Measurements from ENCODE around the gene KLK11. TPM values are rescaled to one million over a fixed set of nuclear protein-coding genes. Genes with fewer than 3 reads are reported as not detected.

KLK11 gene
- total and polyA plus RNA-seq, 2 of the 8 experiments (the other 6 are each of a cell fraction or from before 2014, with no cell fraction given): 0.45 TPM; not detected in 1

DNA sequence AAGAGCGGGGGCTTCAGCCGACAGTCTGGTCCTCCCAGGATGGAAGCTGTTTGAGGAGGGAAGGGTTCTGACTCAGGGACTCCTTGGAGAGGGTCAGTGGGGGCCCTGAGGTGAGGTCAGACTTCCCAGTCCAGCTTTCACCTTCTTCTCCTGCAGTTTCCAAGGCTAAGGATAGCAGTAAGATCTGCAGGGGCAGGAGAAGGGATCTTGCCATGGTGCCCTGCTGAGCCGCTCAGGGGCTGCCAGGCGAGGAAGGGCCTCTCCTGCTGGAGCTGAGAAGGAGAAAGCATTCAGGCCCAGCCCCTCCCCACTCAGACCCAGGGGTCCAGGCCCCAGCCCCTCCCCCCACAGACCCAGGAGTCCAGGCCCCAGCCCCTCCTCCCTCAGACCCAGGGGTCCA is 44.2 kb downstream of the KLK11 start:
- DNase-seq (ENCODE audit: low read depth in 1 of 2, low spot score in 2 of 2) (no peak), FAIRE-seq (no peak)
- no peak overlapping the region for H4K91ac ChIP-seq (replicated peaks; ENCODE audit: insufficient read length, low read length)
- H3K4me2 ChIP-seq (ENCODE audit: insufficient read depth in 1 of 2, low read depth in 2 of 2, low read length in 2 of 2): no peak overlapping the region
- H3K79me2 ChIP-seq (ENCODE audit: control insufficient read depth in 1 of 2, insufficient read depth in 2 of 2, low read length in 2 of 2): no peaks in the 10 kb centered on the region
- 79% methylated on average over 2 of the region's 4 CpGs; no CpG with 5 or more reads in 1 of the 2 experiments for WGBS, 2 experiments (ENCODE audit: extremely low coverage in 1 of 2, insufficient coverage in 1 of 2, insufficient read length in 1 of 2, insufficient replicate concordance in 2 of 2, low coverage in 1 of 2, low lambda C conversion rate in 2 of 2, missing lambda C conversion rate in 1 of 2)
- peaks cover 2% of the 10 kb centered on the region; the same call in 1 of the 2 replicates for H3K23me2 ChIP-seq (ENCODE audit: low read depth, low read length)
- no peak overlapping the region for H3K4ac ChIP-seq (replicated peaks; ENCODE audit: insufficient read length, low read depth, low read length)
- ChIA-PET CTCF (ENCODE audit: partially characterized antibody) (interaction anchor here (1.1 to 1.2 kb wide), 3 partner anchors 34 to 61 kb away, joined by 3 to 5 read pairs (median 3); no protein-coding TSS in a partner anchor), POLR2A (ENCODE audit: partially characterized antibody) (interaction anchor here (1.0 kb wide), 1 partner anchor 8 kb away, joined by 3 read pairs; no protein-coding TSS in a partner anchor)
- no peaks in the 10 kb centered on the region for H3K9me3 ChIP-seq (ENCODE audit: insufficient read depth in 2 of 2, low read depth in 1 of 2, low read length in 1 of 2)
- no peak overlapping the region for H4K5ac ChIP-seq (ENCODE audit: insufficient read length, low read depth, low read length)
- H3K4me1 ChIP-seq (replicated peaks in 1 of 4; ENCODE audit: control insufficient read depth in 3 of 4, insufficient read depth in 4 of 4, low read length in 3 of 4): peaks cover 0 to 23% (median 12%) of the 10 kb centered on the region in 4 experiments; a peak in 5 of 7 replicates
- no peak overlapping the region for H3K27ac ChIP-seq (ENCODE audit: low read depth, low read length)
- no peak overlapping the region for H3K56ac ChIP-seq (replicated peaks; ENCODE audit: insufficient read length, low read depth, low read length)
- H4K20me1 ChIP-seq (replicated peaks in 1 of 2; ENCODE audit: control insufficient read depth in 1 of 2, insufficient read depth in 2 of 2, low read length in 2 of 2): no peaks in the 10 kb centered on the region
- H2AFZ ChIP-seq (ENCODE audit: low read length): no peak overlapping the region
- H4K8ac ChIP-seq (ENCODE audit: extremely low read depth, insufficient read depth, low read length): no peak overlapping the region
- no peak overlapping the region for H2BK12ac ChIP-seq (ENCODE audit: low read depth, low read length)
- H3K27me3 ChIP-seq (replicated peaks in 1 of 4; ENCODE audit: control insufficient read depth in 3 of 4, extremely low read depth in 1 of 4, insufficient read depth in 3 of 4, low read length in 3 of 4): peaks cover 0 to 6% (median 1%) of the 10 kb centered on the region in 4 experiments; a peak in 3 of 7 replicates
- H3K36me3 ChIP-seq (ENCODE audit: control insufficient read depth in 2 of 4, insufficient read depth in 4 of 4, low read length in 3 of 4): peaks cover 0 to 1% (median 0%) of the 10 kb centered on the region in 4 experiments; a peak in 2 of 8 replicates
- no peak overlapping the region for H2AK5ac ChIP-seq (ENCODE audit: low read depth, low read length)
- no peak overlapping the region for H3K4me3 ChIP-seq (ENCODE audit: extremely low read depth in 1 of 4, insufficient read depth in 2 of 4, low read depth in 3 of 4, low read length in 4 of 4)
- H2BK120ac ChIP-seq (replicated peaks; ENCODE audit: low read depth, low read length): no peak overlapping the region
- H3K14ac ChIP-seq (ENCODE audit: insufficient read length): no peak overlapping the region
- no peak overlapping the region for H2BK20ac ChIP-seq (ENCODE audit: low read length)
- no peak overlapping the region; the same call in 1 of the 2 replicates for H2BK5ac ChIP-seq (ENCODE audit: low read depth, low read length)
- H3K23ac ChIP-seq (ENCODE audit: insufficient read length): no peak overlapping the region
- no peak overlapping the region for H3K9ac ChIP-seq (replicated peaks in 1 of 4; ENCODE audit: extremely low read depth in 1 of 4, low read depth in 3 of 4, low read length in 3 of 4)
- no peaks in the 10 kb centered on the region for H3K79me1 ChIP-seq (ENCODE audit: low read depth, low read length)
- no peak overlapping the region for H2BK15ac ChIP-seq (ENCODE audit: low read length)
- H3K18ac ChIP-seq (ENCODE audit: extremely low read depth, low read length): no peak overlapping the region
- TF ChIP-seq, protein P1, sequence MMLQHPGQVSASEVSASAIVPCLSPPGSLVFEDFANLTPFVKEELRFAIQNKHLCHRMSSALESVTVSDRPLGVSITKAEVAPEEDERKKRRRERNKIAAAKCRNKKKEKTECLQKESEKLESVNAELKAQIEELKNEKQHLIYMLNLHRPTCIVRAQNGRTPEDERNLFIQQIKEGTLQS (IDR thresholded peaks at IDR 0.05; ENCODE audit: insufficient read depth, low read depth, low read length): no peak
- no peak for TF ChIP-seq GTF2F1 (IDR thresholded peaks at IDR 0.05; ENCODE audit: borderline replicate concordance, low read depth, low read length)
- TF ChIP-seq YY1 (IDR thresholded peaks at IDR 0.05; ENCODE audit: low read depth, low read length): no peak
- no peak for TF ChIP-seq CTBP2 (IDR thresholded peaks at IDR 0.05; ENCODE audit: borderline replicate concordance, insufficient read depth, insufficient read length, low read length)
- no peak for TF ChIP-seq SUZ12 (IDR thresholded peaks at IDR 0.05; ENCODE audit: low read length)
- no peak for TF ChIP-seq ASH2L (IDR thresholded peaks at IDR 0.05; ENCODE audit: low read length)
- TF ChIP-seq RBBP5 (IDR thresholded peaks at IDR 0.05; ENCODE audit: borderline replicate concordance, low read depth, low read length): no peak
- TF ChIP-seq CEBPB (IDR thresholded peaks at IDR 0.05; ENCODE audit: low read depth, low read length): no peak
- TF ChIP-seq, protein P2, sequence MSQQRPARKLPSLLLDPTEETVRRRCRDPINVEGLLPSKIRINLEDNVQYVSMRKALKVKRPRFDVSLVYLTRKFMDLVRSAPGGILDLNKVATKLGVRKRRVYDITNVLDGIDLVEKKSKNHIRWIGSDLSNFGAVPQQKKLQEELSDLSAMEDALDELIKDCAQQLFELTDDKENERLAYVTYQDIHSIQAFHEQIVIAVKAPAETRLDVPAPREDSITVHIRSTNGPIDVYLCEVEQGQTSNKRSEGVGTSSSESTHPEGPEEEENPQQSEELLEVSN (IDR thresholded peaks at IDR 0.05): no peak

Measured in H1 (cell line).